HepG2 (cell line): Measurements from ENCODE around the gene EEIG1. TPM values are rescaled to one million over a fixed set of nuclear protein-coding genes. Genes with fewer than 3 reads are reported as not detected.

Experiments used
- ARID5B ChIP-seq: IDR thresholded peaks from 2 replicates; pipeline ENCODE4 v1.4.0; 2020; ENCODE audit warnings: mild to moderate bottlenecking, missing genetic modification reagents
- CREB3 ChIP-seq: sonication (generic); formaldehyde crosslinking; IDR thresholded peaks from 2 replicates; pipeline ENCODE4 v1.5.0; 2020; ENCODE audit warnings: missing genetic modification reagents
- HNRNPUL1 ChIP-seq: fragments of 200-400 bp; formaldehyde crosslinking; IDR thresholded peaks from 2 replicates; pipeline ENCODE4 v1.6.1; 2017; ENCODE audit warnings: low read depth, mild to moderate bottlenecking, low read length, moderate library complexity
- IKZF4 ChIP-seq: sonication (generic); formaldehyde crosslinking; IDR thresholded peaks from 2 replicates; pipeline ENCODE4 v1.5.1; 2020; ENCODE audit warnings: borderline replicate concordance, mild to moderate bottlenecking, low read depth, missing genetic modification reagents; ENCODE audit errors: not compliant biosample characterization
- KAT7 ChIP-seq: IDR thresholded peaks from 2 replicates; pipeline ENCODE4 v1.6.1; 2018; ENCODE audit warnings: borderline replicate concordance, missing compliant biosample characterization
- MAX ChIP-seq: IDR thresholded peaks from 2 replicates; pipeline ENCODE4 v1.6.1; 2012; ENCODE audit warnings: inconsistent platforms
- NCOA5 ChIP-seq: sonication (generic); formaldehyde crosslinking; IDR thresholded peaks from 2 replicates; pipeline ENCODE4 v1.4.0; 2020; ENCODE audit warnings: missing genetic modification reagents
- NFIB ChIP-seq: sonication (generic); formaldehyde crosslinking; IDR thresholded peaks from 2 replicates; pipeline ENCODE4 v1.9.0; 2021; ENCODE audit warnings: missing genetic modification reagents, mild to moderate bottlenecking, borderline replicate concordance
- POGK ChIP-seq: sonication (generic); formaldehyde crosslinking; conservative IDR thresholded peaks from 2 replicates; pipeline ENCODE4 v1.8.0; 2022; ENCODE audit warnings: mild to moderate bottlenecking, moderate library complexity, missing genetic modification reagents
- RERE ChIP-seq: IDR thresholded peaks from 2 replicates; pipeline ENCODE4 v1.6.1; 2016; ENCODE audit warnings: low read depth, missing genetic modification reagents, missing compliant biosample characterization
- TSC22D2 ChIP-seq: sonication (generic); formaldehyde crosslinking; IDR thresholded peaks from 2 replicates; pipeline ENCODE4 v1.5.1; 2020; ENCODE audit warnings: missing genetic modification reagents, mild to moderate bottlenecking, borderline replicate concordance
- ZKSCAN1 ChIP-seq: fragments of 150-350 bp; IDR thresholded peaks from 2 replicates; pipeline ENCODE4 v1.6.1; 2014; ENCODE audit warnings: low read length
- ZNF12 ChIP-seq: sonication (generic); formaldehyde crosslinking; IDR thresholded peaks from 2 replicates; pipeline ENCODE4 v1.5.0; 2020; ENCODE audit warnings: missing genetic modification reagents
- ZNF253 ChIP-seq: sonication (generic); formaldehyde crosslinking; IDR thresholded peaks from 2 replicates; pipeline ENCODE4 v1.8.0; 2022; ENCODE audit warnings: mild to moderate bottlenecking, missing genetic modification reagents, borderline replicate concordance
- ZNF337 ChIP-seq: sonication (generic); formaldehyde crosslinking; IDR thresholded peaks from 2 replicates; pipeline ENCODE4 v1.5.1; 2020; ENCODE audit warnings: missing genetic modification reagents, low read depth, mild to moderate bottlenecking, borderline replicate concordance
- ZNF432 ChIP-seq: sonication (generic); formaldehyde crosslinking; IDR thresholded peaks from 2 replicates; pipeline ENCODE4 v1.5.0; 2020; ENCODE audit warnings: missing genetic modification reagents, mild to moderate bottlenecking, borderline replicate concordance
- ZNF451 ChIP-seq: sonication (generic); formaldehyde crosslinking; IDR thresholded peaks from 2 replicates; pipeline ENCODE4 v1.5.0; 2020; ENCODE audit warnings: mild to moderate bottlenecking, missing genetic modification reagents
- ZNF839 ChIP-seq: sonication (generic); formaldehyde crosslinking; IDR thresholded peaks from 2 replicates; pipeline ENCODE4 v1.4.0; 2020; ENCODE audit warnings: missing genetic modification reagents, mild to moderate bottlenecking, borderline replicate concordance
- polyA plus RNA-seq, 8 experiments: library from polyadenylated mRNA; depleted of rRNA in 3 of 8; stranded (reverse) in 7 of 8; unstranded in 1 of 8; fragments of >200 nt; fragmentation: Illumina TruSeq in 4 of 8; extraction: Trizol in 4 of 8; gene quantifications; 2 replicates each; pipeline versions ENCODE4 v1.2.1 to v1.2.3, GENCODE V29; 2011 to 2016; ENCODE audit warnings: low read depth in 4 of 8, missing spikeins in 1 of 8, mixed read lengths in 1 of 8; ENCODE audit not compliant: insufficient read depth in 1 of 8
- total RNA-seq, 5 experiments: library from RNA; depleted of rRNA; stranded (reverse); fragments of >200 nt; fragmentation: Illumina TruSeq; extraction: Trizol; gene quantifications; 2 replicates each; pipeline ENCODE4 v1.2.3, GENCODE V29; 2016; ENCODE audit warnings: low read depth in 1 of 5

EEIG1 gene
- total and polyA plus RNA-seq, 2 of the 13 experiments (the other 11 are each of a cell fraction or from before 2014, with no cell fraction given): 16.6 to 25.2 TPM

- TF ChIP-seq IKZF4 (CRISPR knock-in tag): no peak
- no peak for TF ChIP-seq ZNF337
- TF ChIP-seq HNRNPUL1: no peak
- no peak for TF ChIP-seq NCOA5
- no peak for TF ChIP-seq NFIB (CRISPR knock-in tag)
- TF ChIP-seq ZNF12 (CRISPR knock-in tag): no peak
- TF ChIP-seq ZNF451: no peak
- no peak for TF ChIP-seq ZNF839 (CRISPR knock-in tag)
- TF ChIP-seq RERE (CRISPR knock-in tag): no peak
- TF ChIP-seq MAX: 0 out of 2 replicates have a peak, but pooled peaks have one; percentile 25
- no peak for TF ChIP-seq ZNF253 (CRISPR knock-in tag)
- no peak for TF ChIP-seq TSC22D2 (CRISPR knock-in tag)
- TF ChIP-seq ZNF432 (CRISPR knock-in tag): no peak
- no peak for TF ChIP-seq KAT7 (CRISPR knock-in tag)
- peak; percentile 74 for TF ChIP-seq ARID5B (CRISPR knock-in tag)
- TF ChIP-seq POGK (CRISPR knock-in tag): no peak
- no peak for TF ChIP-seq CREB3
- no peak for TF ChIP-seq ZKSCAN1
These were observed 6.4 kb upstream of the EEIG1 start (continued) for GRCh38 chr9:127987103-127987614.
